HG03025 (cell line): ENCODE results near the gene SPHK1.
"Not testable (repeated sequence)": the region's sequence is repeated elsewhere in the genome, so short reads cannot be mapped to it uniquely, and the experiment has no call there.

Experiments used
- ATAC-seq: cut with Tn5 transposase; IDR thresholded peaks from one replicate; pipeline ENCODE4 v1.9.1; 2021; ENCODE audit warnings: mild to moderate bottlenecking, moderate library complexity; ENCODE audit not compliant: unreplicated experiment, low FRiP score

The SPHK1 gene, protein sequence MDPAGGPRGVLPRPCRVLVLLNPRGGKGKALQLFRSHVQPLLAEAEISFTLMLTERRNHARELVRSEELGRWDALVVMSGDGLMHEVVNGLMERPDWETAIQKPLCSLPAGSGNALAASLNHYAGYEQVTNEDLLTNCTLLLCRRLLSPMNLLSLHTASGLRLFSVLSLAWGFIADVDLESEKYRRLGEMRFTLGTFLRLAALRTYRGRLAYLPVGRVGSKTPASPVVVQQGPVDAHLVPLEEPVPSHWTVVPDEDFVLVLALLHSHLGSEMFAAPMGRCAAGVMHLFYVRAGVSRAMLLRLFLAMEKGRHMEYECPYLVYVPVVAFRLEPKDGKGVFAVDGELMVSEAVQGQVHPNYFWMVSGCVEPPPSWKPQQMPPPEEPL

DNA sequence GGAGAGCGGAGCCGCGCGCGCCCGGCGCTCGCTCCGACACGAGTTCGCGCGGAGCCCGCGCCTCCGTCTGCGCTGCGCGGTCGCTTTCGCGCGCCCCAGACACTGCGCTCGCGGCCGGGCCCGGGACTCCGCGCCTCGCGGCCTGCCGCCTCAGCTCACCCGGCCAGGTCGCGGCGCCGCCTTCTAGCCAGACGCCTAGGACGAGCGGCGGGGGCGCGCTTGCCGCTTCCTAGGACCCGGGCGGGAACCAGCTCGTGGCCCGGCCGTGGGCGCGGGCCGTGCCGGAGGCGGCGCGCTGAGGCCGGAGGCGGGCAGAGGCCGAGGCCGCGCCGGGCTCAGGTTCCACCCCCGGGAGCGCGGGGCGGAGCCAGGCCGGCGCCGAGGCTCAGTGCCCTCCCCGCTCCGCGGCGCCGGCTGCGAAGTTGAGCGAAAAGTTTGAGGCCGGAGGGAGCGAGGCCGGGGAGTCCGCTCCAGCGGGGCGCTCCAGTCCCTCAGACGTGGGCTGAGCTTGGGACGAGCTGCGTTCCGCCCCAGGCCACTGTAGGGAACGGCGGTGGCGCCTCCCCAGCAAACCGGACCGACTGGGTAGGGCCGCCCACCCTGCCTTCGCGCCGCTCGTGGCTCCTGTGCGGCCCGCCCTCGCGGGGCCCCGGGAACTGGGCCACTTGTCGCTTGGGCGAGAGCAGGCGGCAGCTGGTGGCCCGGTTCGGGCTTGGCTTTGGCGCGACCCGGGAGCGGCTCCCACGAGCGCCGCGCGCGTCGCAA, at the start of gene SPHK1:
Gene SPHK1 (plus strand): TSS at position 388 of the 765 bp plus-strand sequence. CDS start 1,036 bp downstream, outside the sequence.
- no peak for ATAC-seq

DNA sequence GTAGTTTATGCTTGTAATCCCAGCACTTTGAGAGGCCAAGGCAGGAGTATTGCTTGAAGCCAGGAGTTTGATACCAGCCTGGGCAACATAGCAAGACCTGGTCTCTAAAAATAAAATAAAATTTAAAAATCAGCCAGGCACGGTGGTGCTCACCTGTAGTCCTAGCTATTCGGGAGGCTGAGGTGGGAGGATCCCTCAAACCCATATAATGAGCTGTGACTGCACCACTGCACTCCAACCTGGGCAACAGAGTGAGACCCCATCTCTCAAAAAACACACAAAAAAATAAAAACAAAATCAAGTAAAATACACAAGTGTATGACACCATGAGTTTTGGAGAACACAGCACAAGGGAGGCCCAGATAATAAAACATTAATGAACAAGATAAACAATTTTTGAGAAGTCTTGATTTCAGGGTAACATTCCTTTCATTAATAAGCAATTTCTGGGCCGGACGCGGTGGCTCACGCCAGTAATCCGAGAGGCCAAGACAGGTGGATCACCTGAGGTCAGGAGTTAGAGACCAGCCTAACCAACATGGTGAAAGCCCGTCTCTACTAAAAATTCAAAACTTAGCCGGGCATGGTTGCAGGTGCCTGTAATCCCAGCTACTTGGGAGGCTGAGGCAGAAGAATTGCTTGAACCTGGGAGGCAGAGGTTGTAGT, 48.6 kb upstream of the SPHK1 start:
- no peak for ATAC-seq

DNA sequence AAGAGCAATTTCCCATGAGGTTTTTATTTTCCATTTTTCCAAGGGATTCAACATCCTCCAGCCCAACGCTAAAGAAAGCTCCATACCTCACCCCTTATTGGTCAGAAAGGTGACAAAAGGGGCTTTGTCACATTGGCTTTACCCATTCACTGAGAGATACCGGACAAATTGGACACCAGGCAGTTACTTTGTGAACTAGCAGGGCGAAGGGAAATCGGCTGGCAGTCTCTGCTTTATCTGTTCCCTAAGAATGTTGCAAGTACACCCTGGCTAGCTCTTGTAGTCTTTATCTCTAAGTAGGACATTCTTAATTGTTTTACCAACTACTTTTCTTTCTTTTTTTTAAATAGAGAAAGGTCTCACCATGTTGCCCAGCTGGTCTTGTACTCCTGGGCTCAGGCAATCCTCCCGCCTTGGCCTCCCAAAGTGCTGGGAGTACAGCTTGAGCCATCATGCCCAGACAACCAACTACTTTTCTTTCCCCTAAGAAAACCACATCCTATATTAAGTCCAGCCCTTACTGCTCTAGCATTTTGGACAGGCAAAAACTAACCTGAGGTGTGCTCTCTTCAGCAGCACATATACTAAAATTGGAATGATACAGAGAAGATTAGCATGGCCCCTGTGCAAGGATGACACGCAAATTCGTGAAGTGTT, 47.5 kb upstream of the SPHK1 start:
- ATAC-seq = no peak

DNA sequence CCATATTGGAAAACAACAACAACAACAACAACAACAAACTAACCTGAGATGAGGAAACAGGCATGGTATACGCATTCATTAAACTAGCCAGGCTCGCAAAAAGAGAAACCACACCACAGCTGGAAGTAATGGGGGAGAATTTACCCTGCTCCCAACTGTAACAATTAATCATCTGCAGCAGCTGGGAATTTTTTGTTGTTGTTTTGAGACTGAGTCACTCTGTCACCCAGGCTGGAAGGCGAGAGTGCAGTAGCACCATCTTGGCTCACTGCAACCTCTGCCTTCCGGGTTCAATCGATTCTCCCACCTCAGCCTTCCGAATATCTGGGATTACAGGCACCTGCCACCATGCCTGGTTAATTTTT, 47.0 kb upstream of the SPHK1 start:
- ATAC-seq = no peak

DNA sequence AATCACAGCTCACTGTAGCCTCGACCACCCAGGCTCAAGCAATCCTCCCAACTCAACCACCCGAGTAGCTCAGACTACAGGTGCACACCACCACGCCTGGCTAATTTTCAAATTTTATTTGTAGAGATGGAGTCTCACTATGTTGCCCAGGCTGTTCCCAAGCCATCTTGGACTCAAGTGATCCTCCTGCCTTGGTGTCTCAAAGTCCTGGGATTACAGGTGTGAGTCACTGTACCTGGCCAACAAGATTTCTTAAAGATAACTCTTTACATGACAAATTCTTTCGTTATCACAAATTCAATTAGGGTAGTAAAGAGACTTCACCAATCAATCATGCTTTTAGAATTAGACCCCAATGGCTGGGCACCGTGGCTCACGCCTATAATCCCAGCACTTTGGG, 43.1 kb upstream of the SPHK1 start:
- no peak for ATAC-seq

DNA sequence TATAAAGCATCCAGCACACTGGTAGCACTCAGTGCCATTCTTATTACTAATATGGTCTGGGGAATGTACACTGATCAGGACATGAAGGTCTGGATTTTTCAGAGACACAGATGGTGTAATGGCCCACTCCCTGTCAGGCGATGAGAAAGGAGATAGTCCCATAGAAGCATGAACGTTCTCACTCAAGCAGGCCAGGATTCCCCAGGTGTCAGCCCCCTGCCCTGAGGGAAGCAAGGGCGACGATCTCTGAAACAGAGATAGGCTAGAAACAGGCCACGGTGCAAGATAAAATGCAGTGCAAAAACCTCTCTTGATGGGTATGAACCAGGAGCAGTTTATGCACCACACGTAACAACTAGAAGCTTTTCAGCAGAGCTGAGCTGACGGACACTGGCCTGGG, 41.3 kb upstream of the SPHK1 start:
- ATAC-seq = no peak

DNA sequence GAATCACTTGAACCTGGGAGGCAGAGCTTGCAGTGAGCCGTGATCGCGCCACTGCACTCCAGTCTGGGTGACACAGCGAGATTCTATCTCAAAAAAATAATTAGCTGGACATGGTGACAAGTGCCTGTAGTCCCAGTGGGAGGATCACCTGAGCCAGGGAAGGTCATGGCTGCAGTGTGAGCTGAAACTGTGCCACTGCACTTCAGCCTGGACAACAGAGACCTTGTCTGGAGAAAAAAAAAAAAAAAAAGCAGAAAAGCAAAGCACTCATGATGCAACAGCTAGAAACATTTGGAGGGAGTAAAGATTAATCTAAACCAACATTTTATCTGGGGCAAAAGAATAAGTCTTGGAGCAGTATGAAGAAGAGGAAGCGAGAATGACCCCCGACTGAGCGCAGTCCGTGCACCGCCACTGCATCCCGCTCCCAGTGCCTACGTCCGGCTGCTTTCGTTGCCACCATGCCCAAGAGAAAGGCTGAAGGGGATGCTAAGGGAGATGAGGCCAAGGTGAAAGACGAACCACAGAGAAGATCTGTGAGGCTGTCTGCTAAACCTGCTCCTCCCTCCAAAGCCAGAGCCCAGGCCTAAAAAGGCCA, 38.9 kb upstream of the SPHK1 start:
- no peak for ATAC-seq

DNA sequence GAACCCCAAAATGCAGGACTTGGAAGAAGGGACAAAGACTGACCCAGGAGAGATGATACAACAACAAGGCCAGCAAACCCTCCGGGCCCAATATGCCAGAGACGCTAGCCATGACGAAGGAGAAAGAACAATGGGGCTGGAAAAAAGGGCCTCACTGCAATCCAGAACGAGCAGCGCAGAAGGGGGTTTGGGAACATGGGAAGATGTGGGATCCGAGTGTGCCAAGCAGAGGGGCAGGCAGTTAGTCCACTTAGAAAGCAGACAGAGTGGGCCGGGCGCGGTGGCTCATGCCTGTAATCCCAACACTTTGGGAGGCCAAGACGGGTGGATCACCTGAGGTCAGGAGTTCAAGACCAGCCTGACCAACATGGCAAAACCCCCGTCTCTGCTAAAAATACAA, 37.5 kb upstream of the SPHK1 start:
- not testable (repeated sequence) for ATAC-seq

DNA sequence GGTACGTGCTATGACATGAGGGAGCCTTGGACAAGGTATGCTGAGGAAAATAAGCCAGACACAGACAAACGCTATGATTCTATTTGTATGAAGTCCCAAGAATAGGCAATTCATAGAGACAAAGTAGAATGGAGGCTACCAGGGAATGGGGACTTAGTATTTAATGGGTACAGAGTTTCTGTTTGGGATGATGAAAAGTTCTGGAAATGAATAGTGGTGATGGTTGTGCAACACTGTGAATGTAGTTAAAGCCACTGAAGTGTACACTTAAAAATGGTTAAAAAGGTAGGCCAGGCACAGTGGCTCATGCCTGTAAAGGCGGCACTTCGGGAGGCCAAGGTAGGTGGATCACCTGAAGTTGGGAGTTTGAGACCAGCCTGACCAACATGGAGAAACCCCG, 33.9 kb upstream of the SPHK1 start:
- ATAC-seq = no peak

DNA sequence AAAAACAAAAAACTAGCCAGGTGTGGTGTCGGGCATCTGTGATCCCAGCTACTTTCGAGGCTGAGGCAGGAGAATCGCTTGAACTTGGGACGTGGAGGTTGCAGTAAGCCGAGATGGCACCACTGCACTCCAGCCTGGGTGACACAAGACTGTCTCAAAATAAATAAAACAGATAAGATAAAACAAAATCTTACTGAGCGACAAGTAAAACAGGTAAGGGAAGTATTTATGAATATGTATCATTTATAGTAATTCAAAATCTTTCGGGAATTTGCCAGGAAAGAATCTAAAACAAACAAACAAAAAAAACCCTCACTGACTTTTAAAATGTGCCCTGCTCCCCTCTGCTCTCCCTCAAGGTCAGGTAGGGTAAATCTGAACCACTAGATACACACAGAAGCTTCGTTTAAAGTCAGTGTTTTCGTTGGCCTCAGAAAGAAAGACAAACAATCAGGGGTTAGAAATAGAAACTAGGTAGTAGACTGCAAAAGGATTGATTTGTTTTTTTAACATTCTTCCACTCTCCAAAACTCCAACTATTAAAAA, 32.8 kb upstream of the SPHK1 start:
- no peak for ATAC-seq

DNA sequence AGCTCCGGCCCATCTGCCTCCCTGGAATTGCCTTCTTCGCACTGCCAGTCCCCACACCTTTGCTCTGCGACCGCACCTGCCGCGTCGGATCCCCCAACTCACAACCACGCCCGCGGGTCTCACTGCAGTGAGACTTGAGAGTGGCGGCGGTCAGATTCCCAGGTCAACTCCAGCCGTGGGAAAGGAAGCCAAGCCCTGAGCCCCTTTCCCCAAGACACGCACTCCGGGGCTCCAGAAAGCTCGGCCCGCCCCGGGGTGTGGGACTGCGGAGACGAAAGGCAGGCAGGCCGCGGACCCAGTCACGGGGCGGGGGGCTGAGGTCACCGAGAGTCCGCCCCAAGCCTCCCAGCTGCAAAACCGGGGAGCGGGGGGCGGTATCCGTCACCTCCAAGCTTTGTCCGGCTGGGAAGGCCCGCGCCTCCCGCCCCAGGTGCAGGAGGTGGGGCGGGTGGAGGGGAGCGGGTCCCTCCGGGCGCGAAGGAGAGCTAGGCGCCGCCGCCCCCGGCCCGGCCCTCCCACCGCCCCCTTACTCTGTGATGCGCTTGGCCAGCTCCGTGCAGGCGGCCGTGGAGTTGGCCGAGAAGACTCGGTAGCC, 31.3 kb upstream of the SPHK1 start:
- peak; percentile 17 for ATAC-seq

DNA sequence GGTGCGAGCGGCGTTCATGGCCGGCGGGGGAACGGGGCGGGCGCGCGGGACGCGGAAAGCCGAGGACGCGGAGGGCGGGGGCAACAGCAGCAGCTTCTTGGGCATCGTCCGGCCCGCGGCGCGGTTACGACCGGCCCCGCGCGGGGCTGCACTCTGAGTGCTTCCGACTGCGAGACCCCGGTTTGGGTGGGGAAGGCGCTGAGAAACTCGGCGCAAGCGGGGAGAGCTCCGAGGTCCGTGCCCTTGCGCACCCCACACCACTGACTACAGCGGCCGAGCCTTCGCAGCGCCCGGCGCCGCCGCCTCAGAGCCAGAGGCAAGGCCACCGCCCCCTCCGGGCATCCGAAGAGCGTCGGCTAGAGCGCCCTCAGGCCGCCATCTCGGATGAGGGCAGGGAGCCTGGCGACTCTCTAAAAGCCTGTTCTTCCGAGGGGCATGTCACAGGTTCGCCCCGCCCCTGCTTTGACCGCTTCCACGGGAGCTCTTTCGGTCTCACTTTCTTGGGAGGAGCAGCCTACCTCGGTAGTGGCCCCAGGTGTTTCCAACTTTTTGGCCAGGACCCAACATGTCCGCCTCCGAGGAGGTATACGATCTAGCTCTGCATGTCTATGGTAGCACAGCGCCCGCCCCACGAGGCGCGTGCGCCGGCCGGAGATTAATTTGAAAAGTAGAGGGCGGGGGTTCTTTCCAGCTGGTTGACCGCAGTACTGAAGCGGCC, 30.7 kb upstream of the SPHK1 start, which contains the start of gene PRPSAP1:
Gene PRPSAP1 (minus strand): TSS at position 318 of the 718 bp plus-strand sequence. CDS start 213 bp downstream, at position 105.
- ATAC-seq = peak; percentile 71

DNA sequence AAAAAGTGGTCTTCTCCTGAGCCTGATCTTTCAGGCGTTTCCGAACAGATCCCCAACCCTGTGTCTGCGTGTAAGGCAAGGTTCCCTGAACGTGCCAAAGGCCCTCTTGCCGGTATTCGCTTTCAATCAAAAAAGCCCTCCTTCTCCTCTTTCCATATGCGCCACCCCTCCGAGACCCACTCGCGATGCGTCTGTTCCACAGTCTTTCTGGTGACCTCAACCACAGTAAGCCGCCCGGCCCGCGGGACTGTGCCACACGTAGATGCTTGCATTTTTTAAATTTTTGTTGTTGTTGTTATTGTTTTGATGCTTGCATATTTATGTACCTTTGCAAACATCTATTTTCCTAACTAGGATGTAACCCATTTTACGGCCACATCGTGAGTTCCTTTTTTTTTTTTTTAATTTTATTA, 30.1 kb upstream of the SPHK1 start:
- ATAC-seq = no peak

DNA sequence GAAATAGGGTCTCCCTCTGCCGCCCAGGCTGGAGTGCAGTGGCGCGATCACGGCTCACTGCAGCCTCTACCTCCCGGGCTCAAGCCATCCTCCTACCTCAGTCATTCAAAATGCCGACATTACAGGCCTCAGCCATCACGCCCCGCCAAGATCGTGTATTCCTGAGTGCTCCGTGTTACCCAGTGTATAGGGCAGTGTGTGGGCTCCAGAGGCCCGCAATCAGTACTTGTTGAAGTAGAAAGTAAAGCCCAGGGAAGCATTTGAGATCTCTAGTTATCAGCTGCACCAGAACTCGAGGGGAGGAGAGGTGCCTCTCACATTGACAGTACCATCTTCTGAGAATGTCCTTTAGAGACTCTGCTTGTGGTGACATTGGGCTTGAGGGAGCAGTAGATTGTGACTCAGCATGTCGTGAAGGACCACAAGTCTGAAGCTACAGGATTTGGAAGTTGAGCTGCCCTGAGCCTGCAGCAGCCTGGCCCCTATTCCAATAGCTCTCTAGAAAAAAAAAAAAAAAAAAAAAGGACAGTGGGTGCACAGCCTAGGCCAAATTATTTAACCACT, 29.6 kb upstream of the SPHK1 start:
- ATAC-seq = no peak

DNA sequence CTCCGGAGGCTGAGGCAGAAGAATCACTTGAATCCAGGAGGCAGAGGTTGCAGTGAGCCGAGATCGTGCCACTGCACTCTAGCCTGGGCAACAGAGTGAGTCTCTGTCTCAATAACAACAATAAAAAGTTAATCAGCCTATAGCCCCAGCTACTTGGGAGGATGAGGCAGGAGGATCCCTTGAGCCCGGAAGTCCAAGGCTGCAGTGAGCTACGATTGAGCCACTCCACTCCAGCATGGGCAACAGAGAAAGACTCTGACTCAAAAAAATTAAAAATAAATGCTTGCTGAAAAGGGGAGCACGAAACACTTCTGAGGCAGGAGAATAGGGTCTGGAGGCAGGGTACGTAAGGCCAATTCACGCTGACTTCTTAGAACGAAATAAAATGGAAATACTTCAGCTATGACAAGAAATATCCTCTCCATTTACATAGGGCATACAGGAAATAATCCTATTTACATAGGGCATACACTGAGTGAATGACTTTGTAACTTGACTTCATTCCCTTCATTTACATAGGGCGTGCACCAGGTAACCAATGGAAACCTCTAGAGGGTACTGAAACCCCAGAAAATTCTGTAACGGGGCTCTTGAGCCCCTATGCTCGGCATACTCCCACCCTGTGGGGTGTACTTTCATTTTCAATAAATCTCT, 27.5 kb upstream of the SPHK1 start:
- no peak for ATAC-seq

DNA sequence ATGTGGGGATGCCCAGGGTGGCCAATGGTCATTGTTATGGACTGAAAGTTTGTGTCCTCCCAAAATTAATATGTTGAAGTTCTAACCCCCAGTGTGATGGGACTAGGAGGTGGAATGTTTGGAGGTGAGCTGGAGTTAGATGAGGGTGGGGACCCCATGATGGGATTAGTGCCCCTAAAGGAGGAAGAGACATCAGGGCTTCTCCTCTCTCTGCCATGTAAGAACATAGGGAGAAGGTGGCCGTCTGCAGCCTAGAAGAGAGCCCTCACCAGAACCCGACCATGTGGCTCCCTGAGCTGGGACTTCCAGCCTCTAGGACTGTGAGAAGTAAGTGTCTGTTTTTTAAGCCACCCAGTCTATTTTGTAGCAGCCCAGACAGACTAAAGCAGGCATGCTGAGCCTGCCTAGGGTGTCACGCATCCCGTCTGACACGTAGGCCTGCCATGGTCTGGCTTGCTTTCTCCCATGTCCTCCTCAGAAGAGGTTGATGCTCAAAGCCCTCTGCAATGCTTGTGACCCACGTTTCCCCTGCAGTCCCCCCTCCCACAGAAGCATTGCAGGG, 26.7 kb upstream of the SPHK1 start:
- ATAC-seq = no peak

DNA sequence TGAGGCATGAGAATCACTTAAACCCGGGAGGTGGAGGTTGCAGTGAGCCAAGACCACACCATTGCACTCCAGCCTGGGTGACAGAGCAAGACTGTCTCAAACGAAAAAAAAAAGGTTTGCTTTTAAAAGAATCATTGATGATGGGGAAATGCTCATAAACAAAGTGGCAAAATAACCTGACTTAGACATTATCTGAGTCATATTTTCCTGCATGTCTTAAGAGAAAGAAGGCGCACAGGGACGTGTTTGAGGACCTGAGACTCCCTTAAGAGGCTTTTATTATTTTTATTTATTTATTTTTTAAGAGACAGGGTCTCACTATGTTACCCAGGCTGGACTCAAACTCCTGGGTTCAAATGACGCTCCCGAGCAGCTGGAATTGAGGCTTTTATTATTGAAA, 25.0 kb upstream of the SPHK1 start:
- no peak for ATAC-seq

DNA sequence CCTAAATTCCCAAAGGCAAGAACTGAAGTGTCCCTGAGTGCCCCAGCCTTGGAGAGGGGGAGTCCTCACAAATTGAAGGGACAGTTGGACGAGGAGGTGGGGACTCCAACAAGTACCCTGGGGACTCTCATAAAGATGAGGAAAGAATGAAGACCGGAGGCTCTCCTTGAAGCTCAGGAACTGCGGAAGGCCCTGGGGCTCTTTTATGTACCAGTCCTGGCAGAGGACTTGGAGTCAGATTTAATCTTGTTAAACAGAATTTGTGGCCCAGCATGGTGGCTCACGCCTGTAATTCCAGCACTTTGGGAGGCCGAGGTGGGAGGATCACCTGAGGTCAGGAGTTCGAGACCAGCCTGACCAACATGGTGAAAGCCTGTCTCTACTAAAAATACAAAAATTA, 24.6 kb upstream of the SPHK1 start:
- ATAC-seq = not testable (repeated sequence)
